GM21526 (cell line): ENCODE data around the gene CHCHD3.
"Not testable (repeated sequence)": the region's sequence is repeated elsewhere in the genome, so short reads cannot be mapped to it uniquely, and the experiment has no call there.

Experiments used
- ATAC-seq: cut with Tn5 transposase; IDR thresholded peaks from one replicate; pipeline ENCODE4 v1.9.1; 2021; ENCODE audit warnings: moderate library complexity; ENCODE audit not compliant: unreplicated experiment, low FRiP score

The CHCHD3 gene

DNA sequence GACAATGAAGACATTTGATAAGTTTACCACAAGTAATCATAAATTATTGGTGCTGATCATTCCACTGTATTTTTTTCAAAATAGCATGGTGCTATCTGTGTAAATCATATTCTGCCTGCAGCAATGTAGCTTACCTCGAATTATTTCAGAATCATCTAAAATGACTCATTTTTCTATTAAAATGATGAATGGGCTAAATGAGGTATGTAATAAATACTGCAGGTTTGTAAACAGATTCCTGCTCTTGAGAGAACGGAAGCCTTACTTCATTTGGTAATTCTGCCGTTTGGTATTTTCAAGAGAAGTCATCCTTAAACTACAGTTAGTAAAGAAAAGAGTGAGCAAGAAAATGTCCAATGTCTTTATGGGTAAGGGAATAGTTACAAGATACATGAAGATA, 115.9 kb downstream of the CHCHD3 start:
- no peak for ATAC-seq

DNA sequence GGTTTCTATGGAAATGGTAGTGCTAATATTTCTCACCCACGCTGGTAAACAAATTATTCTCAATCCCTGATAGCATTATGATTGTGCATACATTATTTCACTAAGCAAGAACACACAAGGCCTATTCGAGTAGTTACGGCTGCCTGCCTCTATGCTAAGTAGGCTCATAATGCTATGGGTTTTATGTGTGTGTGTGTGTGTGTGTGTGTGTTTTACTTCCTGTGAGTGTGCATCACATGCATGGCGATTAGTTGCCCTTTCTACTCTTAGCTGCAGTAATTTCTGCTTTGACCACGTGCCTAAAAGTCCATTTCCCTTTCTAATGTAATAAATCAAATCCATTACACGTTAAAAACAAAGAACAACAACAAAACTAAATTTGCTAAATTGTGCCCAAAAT, 117.0 kb downstream of the CHCHD3 start:
- no peak for ATAC-seq

DNA sequence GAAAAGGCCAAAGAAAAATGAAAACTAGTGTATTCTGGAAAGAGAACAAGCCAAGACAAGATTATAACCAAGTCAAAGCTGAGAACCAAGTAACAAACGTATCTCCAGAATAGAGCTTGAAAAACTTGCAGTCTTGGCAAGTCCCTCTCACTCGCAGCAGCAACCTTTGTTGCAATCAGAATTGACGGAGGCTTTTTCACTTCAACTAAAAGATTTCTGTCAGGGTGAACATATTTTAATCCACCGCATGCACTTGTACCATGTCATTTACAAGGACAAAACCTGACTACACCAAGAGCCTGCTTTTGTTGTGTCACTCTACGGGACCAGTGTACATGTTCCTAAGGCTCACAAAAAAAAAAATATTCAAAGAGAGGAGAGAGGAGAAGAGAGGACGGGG, 122.0 kb downstream of the CHCHD3 start:
- ATAC-seq = no peak

DNA sequence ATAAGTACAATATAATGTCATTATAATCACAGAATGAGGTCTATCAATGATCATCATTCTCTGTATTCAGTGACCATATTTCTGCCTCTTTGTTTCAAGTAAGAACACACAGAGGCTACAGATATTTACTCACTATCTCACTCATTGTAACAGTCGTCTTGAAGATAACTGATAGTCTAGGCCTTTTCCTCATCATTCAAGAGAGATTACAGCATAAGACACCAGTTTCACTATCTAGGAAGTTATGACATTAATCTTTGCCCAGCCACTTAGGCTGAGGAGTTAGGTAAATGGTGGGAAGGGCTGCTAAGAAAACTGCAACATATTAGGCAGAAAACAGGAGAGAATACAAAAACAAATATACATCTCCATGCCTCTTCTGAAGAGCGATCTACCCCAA, 125.3 kb downstream of the CHCHD3 start:
- no peak for ATAC-seq

DNA sequence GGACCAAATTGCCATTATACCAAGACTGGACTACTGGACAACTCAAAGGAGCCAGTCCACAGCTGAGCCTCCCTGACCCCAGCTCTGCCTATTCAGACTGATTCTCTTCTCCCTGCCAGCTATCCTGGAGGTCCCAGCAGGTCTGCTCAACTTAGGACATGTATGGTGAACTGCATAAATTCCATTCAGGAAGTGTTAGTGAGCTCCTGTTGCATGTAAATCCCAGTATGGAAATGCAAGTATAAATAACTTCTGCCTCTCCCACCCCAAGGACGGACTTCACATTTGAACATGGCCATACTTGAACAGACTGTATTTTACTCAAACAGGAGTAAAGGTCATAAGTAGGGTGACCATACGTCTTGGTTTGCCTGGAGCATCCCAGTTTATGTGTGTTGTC, 128.4 kb downstream of the CHCHD3 start:
- no peak for ATAC-seq

DNA sequence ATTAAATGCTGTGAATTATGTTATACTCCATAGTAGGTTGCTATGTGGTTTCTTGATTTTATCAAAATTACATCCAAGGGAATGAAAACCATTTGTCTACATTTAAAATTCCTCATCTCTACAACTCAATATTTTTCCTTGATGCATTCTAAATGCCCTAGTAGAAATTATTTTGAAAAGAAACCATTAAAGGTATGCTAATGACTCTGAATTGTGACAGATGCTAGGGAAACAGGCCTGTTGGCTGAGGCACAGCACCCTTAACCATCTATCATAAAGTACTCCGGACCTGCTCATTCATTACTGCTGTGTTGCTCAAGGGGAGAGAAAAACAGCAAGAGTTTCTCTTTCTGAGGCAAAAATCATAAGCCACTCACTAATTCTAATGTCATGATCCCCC, 131.2 kb downstream of the CHCHD3 start:
- no peak for ATAC-seq

DNA sequence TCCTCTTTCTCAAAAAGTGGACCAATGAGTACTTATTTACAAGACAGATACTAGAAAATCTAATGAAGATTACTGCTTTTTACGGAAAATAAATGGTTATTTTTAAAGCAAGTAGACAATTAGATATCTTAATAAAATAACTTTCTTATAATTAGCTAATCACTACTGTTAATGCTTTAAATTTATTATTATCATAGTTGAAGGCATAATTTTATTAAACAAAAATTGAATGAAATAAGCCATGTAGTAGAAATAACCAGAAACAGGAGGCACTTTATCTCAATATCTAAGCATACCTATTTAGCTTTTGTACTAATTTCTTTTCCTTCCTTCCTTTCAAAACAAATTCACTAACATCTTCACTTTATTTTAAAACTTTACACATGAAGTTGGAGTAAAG, 134.9 kb downstream of the CHCHD3 start:
- ATAC-seq = no peak

DNA sequence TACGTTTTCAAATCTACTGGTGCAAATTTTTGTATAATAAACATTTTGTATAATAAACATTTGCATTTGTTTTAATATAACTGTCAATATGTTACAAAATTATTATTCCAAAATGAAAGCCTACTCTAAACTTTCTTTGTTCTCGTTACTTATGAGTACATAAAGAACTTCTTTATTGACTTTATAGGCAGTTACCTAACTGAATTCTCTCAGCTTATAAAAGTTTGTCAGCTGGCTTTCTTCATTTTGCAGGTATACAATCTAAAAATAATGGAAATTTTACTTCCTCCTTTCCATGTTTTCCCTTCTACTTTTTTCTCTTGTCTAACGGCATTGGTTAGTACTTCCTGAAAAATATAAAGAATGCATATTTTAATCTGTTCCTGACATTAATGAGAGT, 137.1 kb downstream of the CHCHD3 start:
- ATAC-seq = no peak

DNA sequence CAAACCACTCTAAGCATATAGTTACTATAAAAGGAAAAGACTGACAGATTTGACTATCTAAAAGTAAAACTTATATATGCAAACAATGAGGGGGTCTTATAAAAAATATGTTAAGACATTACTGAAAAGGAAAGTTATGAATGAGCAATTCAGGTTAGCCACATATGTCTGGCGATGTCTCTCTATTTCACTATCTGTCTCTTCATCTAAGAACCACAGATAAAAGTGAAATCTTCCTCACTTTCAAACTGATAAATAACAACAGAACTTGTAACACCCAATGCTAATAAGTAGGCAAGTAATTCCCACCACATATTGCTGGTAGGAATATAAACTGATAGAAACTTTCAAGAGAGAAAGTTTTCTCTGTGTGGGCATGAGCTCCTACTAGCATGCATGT, 138.2 kb downstream of the CHCHD3 start:
- no peak for ATAC-seq

DNA sequence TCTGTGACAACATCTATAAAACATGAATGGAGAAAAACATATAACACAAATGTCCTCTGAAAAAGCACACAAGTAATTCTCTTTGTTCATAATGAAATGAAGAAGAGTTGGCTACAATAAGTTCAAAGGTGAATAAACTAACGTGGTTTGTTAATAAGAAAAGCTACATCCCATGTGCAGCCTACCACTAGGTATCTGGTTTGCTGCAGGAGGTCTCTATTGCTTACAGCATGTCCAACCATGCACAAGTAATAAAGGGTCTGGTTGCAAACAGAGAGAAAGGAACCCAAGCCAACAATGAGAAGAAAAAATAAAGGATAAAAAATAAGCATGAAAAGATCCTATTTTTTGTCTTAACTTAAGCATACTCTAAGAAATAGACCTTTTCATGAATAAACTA, 139.2 kb downstream of the CHCHD3 start:
- ATAC-seq = no peak

DNA sequence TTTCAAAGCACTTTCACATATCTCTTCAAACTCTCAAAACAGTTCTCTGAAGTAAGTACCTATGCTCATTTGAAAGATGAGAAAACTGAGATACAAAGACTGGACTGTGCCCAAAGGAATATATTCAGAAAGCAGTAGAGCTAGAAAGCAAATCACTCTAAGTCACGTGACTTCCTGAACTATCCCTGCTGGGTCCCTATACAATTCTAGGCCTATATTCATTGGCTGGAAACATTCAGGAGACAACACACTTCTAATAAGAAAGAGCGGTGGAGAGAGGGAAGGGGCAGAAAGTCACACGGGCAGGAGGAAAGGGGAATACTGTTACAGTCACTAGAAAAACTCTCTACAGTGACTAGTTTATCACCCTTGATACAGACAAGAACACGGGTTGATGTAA, 140.0 kb downstream of the CHCHD3 start:
- no peak for ATAC-seq

DNA sequence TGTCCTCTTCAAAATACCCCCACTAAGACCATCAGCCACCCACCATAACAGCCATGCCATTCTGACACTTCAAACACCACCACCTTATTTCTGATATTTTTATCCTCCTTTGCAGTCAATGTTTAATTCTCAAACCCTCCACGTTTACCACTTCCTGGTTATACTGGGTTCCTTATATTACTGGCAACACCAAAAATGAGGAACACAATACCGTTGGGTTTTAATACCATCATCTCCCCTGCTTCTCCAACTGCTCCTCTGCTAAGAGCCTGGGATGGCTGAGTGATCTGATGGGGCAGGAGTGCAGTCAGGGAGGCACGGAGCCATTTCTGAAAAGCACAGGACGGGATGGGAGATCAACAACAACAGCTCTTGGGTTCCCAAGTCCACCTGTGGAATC, 140.5 kb downstream of the CHCHD3 start:
- no peak for ATAC-seq

DNA sequence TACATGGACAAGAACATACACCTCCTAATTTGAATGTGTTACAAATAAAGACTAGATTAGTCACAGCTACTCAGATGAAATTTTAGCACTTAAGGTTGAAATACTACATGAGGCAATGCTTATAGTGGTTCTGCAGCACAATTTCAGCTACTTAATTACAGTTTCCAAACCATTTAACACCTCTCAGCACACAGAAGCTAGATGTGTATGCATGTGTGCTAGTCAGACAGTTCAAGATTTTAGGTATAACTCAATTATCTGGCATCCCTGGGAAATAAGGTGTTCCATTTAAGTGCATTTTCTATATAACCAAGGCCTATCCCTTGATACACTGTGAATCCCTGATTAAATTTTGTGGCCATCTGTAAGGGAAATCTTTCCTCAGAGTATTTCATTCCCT, 141.8 kb downstream of the CHCHD3 start:
- ATAC-seq = no peak

DNA sequence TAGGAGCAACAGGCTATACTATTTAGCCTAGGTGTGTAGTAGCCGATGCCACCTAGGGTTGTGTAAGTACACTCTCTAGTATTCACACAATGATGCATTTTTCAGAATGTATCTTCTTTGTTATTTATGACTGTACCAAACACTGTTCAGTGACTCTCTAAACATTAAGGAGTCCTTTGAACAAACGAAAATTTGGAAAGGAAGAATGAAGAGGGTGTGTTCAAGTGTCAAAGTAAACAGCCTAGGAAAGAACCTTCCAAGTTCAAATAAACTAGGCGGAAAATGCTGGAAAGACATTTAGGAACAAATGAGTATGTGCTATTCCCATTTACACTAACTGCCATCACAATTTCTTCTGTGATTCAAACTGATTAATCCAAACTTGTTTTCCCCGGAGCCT, 142.4 kb downstream of the CHCHD3 start:
- ATAC-seq = no peak

DNA sequence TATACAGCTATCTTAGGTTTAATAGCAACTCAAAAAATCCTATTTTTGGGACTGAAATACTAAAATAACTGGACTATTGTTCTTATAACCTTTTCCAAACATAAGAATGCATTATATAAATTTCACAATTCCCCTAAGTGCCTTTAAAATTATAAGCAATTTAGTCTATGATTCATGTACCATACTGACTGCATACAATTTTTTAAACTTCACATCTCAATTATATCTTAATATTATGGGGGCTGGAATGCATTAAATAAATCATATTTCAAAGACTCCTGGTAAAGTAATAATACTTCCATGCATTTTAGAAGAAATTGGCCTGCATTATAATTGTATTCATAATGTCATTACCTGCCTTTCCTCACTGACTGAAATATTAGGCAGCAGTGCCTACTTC, 144.6 kb downstream of the CHCHD3 start:
- no peak for ATAC-seq

DNA sequence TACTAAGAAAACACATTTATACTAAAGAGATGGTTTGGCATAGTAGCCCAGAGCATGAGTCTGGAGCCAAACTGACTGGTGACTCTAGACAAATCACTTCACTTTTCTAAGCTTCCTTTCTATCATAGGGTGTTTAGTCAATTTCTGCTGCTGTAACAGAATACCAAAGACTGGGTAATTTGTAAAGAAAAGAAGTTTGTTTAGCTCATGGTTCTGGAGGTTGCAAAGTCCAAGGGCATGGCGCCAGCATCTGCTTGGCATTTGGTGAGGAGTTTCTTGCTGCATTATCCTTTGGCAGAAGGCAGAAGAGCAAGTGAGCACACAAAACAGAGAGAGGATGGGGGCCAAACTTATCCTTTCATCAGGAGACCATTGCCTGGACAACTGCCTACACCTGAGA, 146.3 kb downstream of the CHCHD3 start:
- no peak for ATAC-seq

DNA sequence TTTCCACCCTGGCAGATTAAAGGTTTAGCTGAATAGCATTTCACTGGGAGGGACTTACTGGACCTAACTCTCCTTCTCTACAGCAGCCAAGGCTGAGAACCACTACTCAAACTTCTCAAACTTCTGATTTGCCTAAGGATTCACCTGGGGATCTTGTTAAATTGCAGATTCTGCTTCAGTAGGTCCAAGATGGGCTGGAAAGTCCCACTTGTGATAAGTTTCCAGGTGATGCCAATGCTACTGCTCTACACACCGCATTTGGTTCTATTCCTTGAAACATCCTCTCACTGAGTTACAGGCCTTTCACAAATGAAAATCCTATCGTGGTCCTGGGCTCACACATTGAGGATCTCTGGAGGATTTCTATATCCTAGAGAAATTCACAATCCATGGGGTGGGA, 147.9 kb downstream of the CHCHD3 start:
- no peak for ATAC-seq

DNA sequence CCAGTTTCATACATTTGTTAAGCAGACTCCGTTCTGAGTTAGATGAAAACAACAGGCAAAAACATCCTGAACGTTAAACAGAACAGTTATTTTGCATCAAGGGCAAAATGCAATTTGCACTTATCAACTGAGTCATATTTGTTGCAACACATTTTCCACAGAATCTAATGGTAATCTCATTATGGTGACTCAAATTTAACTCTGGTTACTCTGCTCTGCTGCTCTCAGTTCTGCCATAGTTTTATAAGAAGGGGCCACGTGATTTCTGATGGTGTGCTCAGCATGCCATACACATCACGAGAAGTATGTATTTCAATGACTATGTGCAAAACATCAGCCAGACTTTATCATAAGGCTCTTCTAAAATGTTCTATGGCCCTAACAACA, 148.8 kb downstream of the CHCHD3 start:
- ATAC-seq = no peak

DNA sequence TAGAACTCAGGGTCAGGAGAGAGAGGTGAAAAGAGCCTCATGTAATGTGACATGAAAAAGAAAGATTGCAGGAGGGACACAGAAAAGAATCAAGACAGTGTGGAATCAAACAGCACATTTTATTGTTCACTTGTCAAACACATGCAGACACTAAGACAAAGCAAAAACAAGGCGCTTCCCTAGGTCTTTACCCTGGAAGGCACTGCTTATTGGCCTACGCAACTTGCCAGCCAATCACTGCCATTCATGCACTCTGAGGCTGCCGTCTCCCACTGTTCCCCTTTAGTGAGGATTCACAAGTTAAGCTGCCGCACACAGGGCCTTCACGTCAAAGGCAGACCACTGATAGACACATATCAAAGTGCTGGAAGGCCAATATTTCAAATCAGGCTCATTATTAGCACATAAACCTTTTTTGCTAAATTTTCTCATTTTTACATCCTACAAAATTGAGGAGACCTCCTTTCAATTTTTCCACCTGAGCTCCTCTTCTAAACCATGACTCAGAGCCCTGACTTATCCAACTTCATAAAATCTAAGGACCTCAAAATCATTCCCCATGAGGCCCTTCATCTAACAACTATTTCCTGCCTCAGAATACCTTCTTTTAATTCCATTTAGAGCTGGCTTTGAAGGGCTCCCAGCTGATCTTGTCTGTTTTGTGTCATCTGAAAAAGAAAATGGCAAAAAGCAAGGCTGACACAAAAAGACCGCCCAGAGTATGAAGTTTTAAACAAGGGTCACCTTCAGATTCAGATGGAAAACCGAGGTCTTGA, 149.4 kb downstream of the CHCHD3 start:
- ATAC-seq = no peak

DNA sequence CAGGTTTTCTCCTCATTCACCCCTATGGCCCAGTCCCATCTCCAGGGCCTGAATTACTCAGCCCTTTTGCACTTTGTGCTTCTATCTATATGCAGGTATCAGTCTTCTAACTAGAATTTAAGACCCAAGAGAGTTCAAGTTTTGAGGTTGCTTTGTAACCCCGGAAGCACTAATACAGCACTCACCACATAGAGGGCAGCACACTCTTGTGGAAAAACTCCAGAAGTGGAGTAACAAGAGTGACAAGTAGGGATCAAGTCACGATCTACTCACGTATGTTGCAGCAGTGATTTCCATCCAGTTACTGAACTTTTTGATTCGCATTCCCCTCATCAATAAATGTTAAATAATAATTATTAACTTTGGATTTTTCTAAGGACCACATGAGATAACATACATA, 151.0 kb downstream of the CHCHD3 start:
- ATAC-seq = no peak

DNA sequence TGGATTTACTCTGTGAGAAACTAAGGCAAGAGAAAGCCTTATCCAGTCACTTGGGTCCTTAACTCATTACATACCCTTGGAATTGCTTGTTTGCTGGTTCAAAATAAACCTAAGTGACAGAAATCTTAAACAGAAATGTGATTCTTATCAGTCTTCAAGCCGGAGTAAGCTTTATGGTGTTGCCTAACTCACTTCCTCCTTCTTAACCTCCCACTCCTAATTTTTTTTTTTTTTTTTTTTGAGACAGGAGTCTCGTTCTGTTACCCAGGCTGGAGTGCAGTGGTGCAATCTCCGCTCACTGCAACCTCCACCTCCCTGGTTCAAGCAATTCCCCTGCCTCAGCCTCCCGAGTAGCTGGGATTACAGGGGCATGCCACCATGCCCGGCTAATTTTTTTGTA, 151.9 kb downstream of the CHCHD3 start:
- ATAC-seq = not testable (repeated sequence)

DNA sequence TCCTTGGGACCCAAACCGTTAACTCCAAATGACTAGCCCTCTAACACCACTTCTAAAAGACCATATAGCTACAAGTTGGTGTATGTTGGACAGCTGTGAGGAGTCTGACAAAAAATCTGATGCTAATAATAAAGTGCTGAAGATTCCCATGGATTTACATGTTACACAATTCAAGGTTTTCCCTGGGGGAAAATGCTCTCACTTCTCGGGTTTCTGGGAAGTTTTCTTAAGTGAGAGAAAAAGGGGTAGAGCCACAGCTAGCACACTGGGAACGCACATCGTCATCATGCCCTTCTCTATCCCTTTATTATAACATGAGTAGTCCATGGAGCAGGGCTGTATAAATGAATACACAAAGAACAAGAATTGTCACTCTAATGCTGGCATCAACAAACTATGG, 162.1 kb downstream of the CHCHD3 start:
- no peak for ATAC-seq

DNA sequence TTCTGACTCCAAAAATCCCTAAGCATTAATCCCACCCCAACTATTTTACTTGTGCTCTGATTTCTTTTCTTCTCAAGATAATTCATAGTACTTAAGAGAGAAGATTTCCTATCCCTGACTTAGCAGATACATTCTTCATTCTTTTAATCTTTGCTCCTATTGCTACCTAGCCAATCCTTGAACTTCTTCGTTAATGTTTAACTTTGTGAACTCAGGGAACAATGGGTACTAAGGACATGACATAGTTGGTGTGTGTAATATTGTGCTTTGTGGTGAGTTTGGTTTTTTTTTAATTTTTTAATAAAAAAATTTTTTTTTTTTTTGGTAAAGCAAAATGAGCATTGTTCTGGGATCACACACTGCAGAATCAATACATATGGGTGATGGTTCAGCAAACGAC, 166.2 kb downstream of the CHCHD3 start:
- ATAC-seq = no peak
